CD4-positive, alpha-beta T cell (primary cell): ENCODE data around the gene SAMD3. TPM values are rescaled to one million over a fixed set of nuclear protein-coding genes. Genes with fewer than 3 reads are reported as not detected.

ENCODE experiments used
- ATAC-seq: fragments of 200-7000 bp; cut with Tn5 transposase; one replicate; pipeline ENCODE4 v1.10.0; 2022; ENCODE audit warnings: mild to moderate bottlenecking; ENCODE audit not compliant: poor library complexity
- CTCF ChIA-PET: fragments of 350-600 bp; sonication (Branson Sonifier 250); formaldehyde crosslinking; loops from one replicate; lab custom pipeline; 2021; ENCODE audit warnings: antibody characterized with exemption, inconsistent platforms; lab: Charles Lee
- POLR2A ChIA-PET: fragments of 350-600 bp; sonication (Branson Sonifier 250); formaldehyde crosslinking; loops from one replicate; lab custom pipeline; 2021; ENCODE audit warnings: antibody characterized with exemption, inconsistent platforms; lab: Charles Lee
- DNase-seq, 14 experiments: peaks; one replicate each; pipeline ENCODE4 v3.0.0-alpha.2; 2013 to 2020; ENCODE audit warnings: mixed read lengths in 2 of 14
- H3K27ac ChIP-seq, 2 donors: one replicate each; pipeline versions ENCODE4 v1.5.1 to v1.7.0; 2013; ENCODE audit warnings: low read length in 2 of 2, low read depth in 1 of 2, mild to moderate bottlenecking in 1 of 2
- H3K27me3 ChIP-seq, 2 experiments: 1 replicate in 1 of 2; 2 replicates in 1 of 2; pipeline versions ENCODE4 v1.6.1 to v1.7.0; 2013; ENCODE audit warnings: low read length in 2 of 2, control low read depth in 1 of 2, mild to moderate bottlenecking in 1 of 2, moderate library complexity in 1 of 2; ENCODE audit not compliant: insufficient read depth in 2 of 2, control insufficient read depth in 1 of 2
- H3K36me3 ChIP-seq: one replicate; pipeline ENCODE4 v1.6.1; 2013; ENCODE audit warnings: low read length, control low read depth; ENCODE audit not compliant: insufficient read depth
- H3K4me1 ChIP-seq: one replicate; pipeline ENCODE4 v1.6.1; 2013; ENCODE audit warnings: low read length, control low read depth; ENCODE audit not compliant: insufficient read depth
- H3K4me3 ChIP-seq: one replicate; pipeline ENCODE4 v1.5.1; 2013; ENCODE audit warnings: mild to moderate bottlenecking, low read length, moderate library complexity
- H3K9me3 ChIP-seq, 2 experiments: 1 replicate in 1 of 2; 2 replicates in 1 of 2; pipeline versions ENCODE4 v1.6.1 to v1.7.0; 2013; ENCODE audit warnings: low read length in 2 of 2, mild to moderate bottlenecking in 2 of 2, control low read depth in 1 of 2, moderate library complexity in 1 of 2; ENCODE audit not compliant: control insufficient read depth in 1 of 2, insufficient read depth in 1 of 2
- H3K27ac Mint-ChIP-seq: one replicate; pipeline ENCODE4 v1.8.0; 2020; ENCODE audit warnings: mixed read lengths
- H3K27me3 Mint-ChIP-seq: one replicate; pipeline ENCODE4 v1.8.0; 2021; ENCODE audit warnings: mixed read lengths
- H3K36me3 Mint-ChIP-seq: one replicate; pipeline ENCODE4 v1.8.0; 2021; ENCODE audit warnings: low read depth, mixed read lengths
- H3K4me1 Mint-ChIP-seq: one replicate; pipeline ENCODE4 v1.8.0; 2021; ENCODE audit warnings: low read depth, mixed read lengths
- H3K4me3 Mint-ChIP-seq: one replicate; pipeline ENCODE4 v1.8.0; 2020; ENCODE audit warnings: mild to moderate bottlenecking, mixed read lengths
- H3K9me3 Mint-ChIP-seq: one replicate; pipeline ENCODE4 v1.8.0; 2020; ENCODE audit warnings: mixed read lengths
- CTCF ChIP-seq: fragments of 200-600 bp; IDR thresholded peaks from one replicate; pipeline ENCODE4 v1.8.0; 2022; ENCODE audit warnings: antibody characterized with exemption, mild to moderate bottlenecking
- intact Hi-C, 2 experiments: fragments of 100-400 bp; cut with DNase I in 1 of 2; cut with micrococcal nuclease in 1 of 2; formaldehyde crosslinking; loops; one replicate each; pipeline versions ENCODE4 v1.15.1 to v1.9.0; 2023 to 2025; cut with DNase I, micrococcal nuclease
- total RNA-seq, 174 experiments: library from RNA in 2 of 174; stranded (reverse) in 2 of 174; gene quantifications; one replicate each; pipeline ENCODE4 v1.2.3 and lab custom pipeline; 2021 to 2026

The SAMD3 gene
- total RNA-seq, 2 experiments from 2014 or later, result 24.3 to 28.7 TPM

- Histone ChIP-seq H3K4me1 (no peaks in the 10 kb centered on the region), H3K9me3 (no peaks in the 10 kb centered on the region), H3K36me3 (peaks cover 55% of the 10 kb centered on the region), H3K27ac (no peak overlapping the region), H3K27me3 (no peaks in the 10 kb centered on the region), H3K4me3 (no peak overlapping the region)
- Mint-ChIP-seq H3K4me1 (peaks cover 20% of the 10 kb centered on the region), H3K9me3 (no peaks in the 10 kb centered on the region), H3K27me3 (no peaks in the 10 kb centered on the region), H3K4me3 (no peak overlapping the region), H3K27ac (peak overlapping the region; percentile 39), H3K36me3 (peaks cover 92% of the 10 kb centered on the region)
- CTCF ChIA-PET, result no interaction called here
- no peak for TF ChIP-seq CTCF
- no peak for ATAC-seq
- POLR2A ChIA-PET, result no interaction called here
- intact Hi-C loops, result no loop called here
- no peak for DNase-seq
Observed at GRCh38 chr6:130147111-130147510, 75.6 kb downstream of the SAMD3 start.

GRCh38 chr6:130143709-130144108 lies 79.0 kb downstream of the SAMD3 start:
- Histone ChIP-seq H3K36me3 (peaks cover 56% of the 10 kb centered on the region), H3K4me1 (no peaks in the 10 kb centered on the region), H3K9me3 (no peaks in the 10 kb centered on the region), H3K4me3 (no peak overlapping the region), H3K27me3 (no peaks in the 10 kb centered on the region), H3K27ac (no peak overlapping the region)
- H3K4me3 Mint-ChIP-seq, result no peak overlapping the region
- peaks cover 46% of the 10 kb centered on the region for H3K4me1 Mint-ChIP-seq
- POLR2A ChIA-PET, result interaction anchor here (1.0 kb wide), 1 partner anchor 73 kb away, joined by 3 read pairs; no protein-coding TSS in a partner anchor
- ATAC-seq, result no peak
- peaks cover 91% of the 10 kb centered on the region for H3K36me3 Mint-ChIP-seq
- intact Hi-C loops, result no loop called here
- CTCF ChIA-PET, result no interaction called here
- peak overlapping the region; percentile 47 for H3K27ac Mint-ChIP-seq
- TF ChIP-seq CTCF, result no peak
- no peak for DNase-seq
- H3K27me3 Mint-ChIP-seq, result no peaks in the 10 kb centered on the region
- no peaks in the 10 kb centered on the region for H3K9me3 Mint-ChIP-seq

- Mint-ChIP-seq H3K27me3 (no peaks in the 10 kb centered on the region), H3K4me3 (no peak overlapping the region), H3K36me3 (peaks cover 84% of the 10 kb centered on the region), H3K4me1 (peaks cover 70% of the 10 kb centered on the region), H3K27ac (peak overlapping the region; percentile 92), H3K9me3 (no peaks in the 10 kb centered on the region)
- Histone ChIP-seq H3K27ac (no peak overlapping the region), H3K9me3 (no peaks in the 10 kb centered on the region), H3K36me3 (peaks cover 49% of the 10 kb centered on the region), H3K27me3 (no peaks in the 10 kb centered on the region), H3K4me1 (peaks cover 15% of the 10 kb centered on the region), H3K4me3 (no peak overlapping the region)
- POLR2A ChIA-PET, result interaction anchor here (0.6 to 1.2 kb wide), 4 partner anchors 8 to 84 kb away, joined by 3 to 4 read pairs (median 3); no protein-coding TSS in a partner anchor
- DNase-seq, result no peak
- CTCF ChIA-PET, result interaction anchor here (0.6 to 0.7 kb wide), 2 partner anchors 10 to 74 kb away, joined by 3 read pairs; no protein-coding TSS in a partner anchor
- no peak for ATAC-seq
- intact Hi-C loops, result no loop called here
- no peak for TF ChIP-seq CTCF
Observed at GRCh38 chr6:130140084-130140483, 82.7 kb downstream of the SAMD3 start.
